ENCODE results near the gene RFX8. TPM values are rescaled to one million over a fixed set of nuclear protein-coding genes. Genes with fewer than 3 reads are reported as not detected.

Gene RFX8
- total RNA-seq, 2 experiments from 2014 or later: 0.30 to 0.90 TPM

GRCh38 chr2:101426822-101427221 lies 48.1 kb downstream of the RFX8 start:
- Mint-ChIP-seq H3K4me3 (no peak overlapping the region), H3K27ac (no peak overlapping the region), H3K9me3 (ENCODE audit: low read depth) (no peaks in the 10 kb centered on the region), H3K36me3 (ENCODE audit: low read depth) (no peaks in the 10 kb centered on the region), H3K27me3 (no peaks in the 10 kb centered on the region), H3K4me1 (no peaks in the 10 kb centered on the region)
- DNase-seq (no peak), ATAC-seq (no peak)
- ChIA-PET CTCF (interaction anchor here (1.5 kb wide), 1 partner anchor 10 kb away, joined by 3 read pairs; no protein-coding TSS in a partner anchor), POLR2A (no interaction called here)
- intact Hi-C loops (cut with DNase I, micrococcal nuclease): no loop called here

GRCh38 chr2:101420623-101421022 lies 54.3 kb downstream of the RFX8 start:
- no peak for ATAC-seq
- Mint-ChIP-seq H3K9me3 (ENCODE audit: low read depth) (no peaks in the 10 kb centered on the region), H3K27me3 (no peaks in the 10 kb centered on the region), H3K36me3 (ENCODE audit: low read depth) (no peaks in the 10 kb centered on the region), H3K4me3 (no peak overlapping the region), H3K4me1 (no peaks in the 10 kb centered on the region), H3K27ac (no peak overlapping the region)
- ChIA-PET CTCF (interaction anchor here (0.8 to 1.8 kb wide), 3 partner anchors 10 to 410 kb away, joined by 3 to 6 read pairs (median 5); no protein-coding TSS in a partner anchor), POLR2A (no interaction called here)
- intact Hi-C loops (cut with DNase I, micrococcal nuclease): no loop called here
- no peak for DNase-seq

GRCh38 chr2:101419096-101419663 lies 55.7 kb downstream of the RFX8 start:
- no peak overlapping the region for H3K27ac Mint-ChIP-seq
- no peaks in the 10 kb centered on the region for H3K9me3 Mint-ChIP-seq (ENCODE audit: low read depth)
- no peaks in the 10 kb centered on the region for H3K36me3 Mint-ChIP-seq (ENCODE audit: low read depth)
- intact Hi-C loops (cut with DNase I, micrococcal nuclease): loop anchor here (1.0 to 5.0 kb wide), 6 partner anchors 278 to 1030 kb away; partner anchors contain the start of gene MAP4K4 (in 1 of the 2)
- H3K4me1 Mint-ChIP-seq: no peaks in the 10 kb centered on the region
- ChIA-PET POLR2A (no interaction called here), CTCF (interaction anchor here (0.6 to 3.2 kb wide), 27 partner anchors 11 to 930 kb away, joined by 3 to 27 read pairs (median 4); no protein-coding TSS in a partner anchor)
- peak; percentile 75 for DNase-seq
- peak; percentile 84 for ATAC-seq
- no peaks in the 10 kb centered on the region for H3K27me3 Mint-ChIP-seq
- no peak overlapping the region for H3K4me3 Mint-ChIP-seq

GRCh38 chr2:101418460-101419095 lies 56.3 kb downstream of the RFX8 start:
- Mint-ChIP-seq H3K4me3 (no peak overlapping the region), H3K27me3 (no peaks in the 10 kb centered on the region), H3K27ac (no peak overlapping the region), H3K4me1 (no peaks in the 10 kb centered on the region), H3K36me3 (ENCODE audit: low read depth) (no peaks in the 10 kb centered on the region), H3K9me3 (ENCODE audit: low read depth) (no peaks in the 10 kb centered on the region)
- DNase-seq (no peak), ATAC-seq (no peak)
- intact Hi-C loops (cut with DNase I, micrococcal nuclease): loop anchor here (1.0 to 5.0 kb wide), 6 partner anchors 279 to 1030 kb away; partner anchors contain the start of gene MAP4K4 (in 1 of the 2)
- ChIA-PET CTCF (interaction anchor here (0.6 to 3.2 kb wide), 32 partner anchors 10 to 931 kb away, joined by 3 to 27 read pairs (median 4); no protein-coding TSS in a partner anchor), POLR2A (interaction anchor here (0.6 kb wide), 1 partner anchor 49 kb away, joined by 3 read pairs; no protein-coding TSS in a partner anchor)

- ChIA-PET CTCF (interaction anchor here (0.8 to 3.2 kb wide), 7 partner anchors 8 to 415 kb away, joined by 3 to 27 read pairs (median 3); no protein-coding TSS in a partner anchor), POLR2A (no interaction called here)
- no peaks in the 10 kb centered on the region for H3K9me3 Mint-ChIP-seq (ENCODE audit: low read depth)
- H3K4me3 Mint-ChIP-seq: no peak overlapping the region
- no peak for DNase-seq
- H3K27ac Mint-ChIP-seq: no peak overlapping the region
- no peaks in the 10 kb centered on the region for H3K27me3 Mint-ChIP-seq
- H3K36me3 Mint-ChIP-seq (ENCODE audit: low read depth): no peaks in the 10 kb centered on the region
- no peak for ATAC-seq
- H3K4me1 Mint-ChIP-seq: no peaks in the 10 kb centered on the region
- intact Hi-C loops (cut with DNase I, micrococcal nuclease): loop anchor here in 1 of 2 experiments (5.0 kb wide), 2 partner anchors 281 to 431 kb away; partner anchors contain the start of gene MAP4K4
Observed at GRCh38 chr2:101416609-101417008, 58.3 kb downstream of the RFX8 start.

- ChIA-PET POLR2A (no interaction called here), CTCF (interaction anchor here (1.1 kb wide), 1 partner anchor 15 kb away, joined by 3 read pairs; no protein-coding TSS in a partner anchor)
- Mint-ChIP-seq H3K27me3 (no peaks in the 10 kb centered on the region), H3K27ac (no peak overlapping the region), H3K4me1 (no peaks in the 10 kb centered on the region), H3K9me3 (ENCODE audit: low read depth) (no peaks in the 10 kb centered on the region), H3K36me3 (ENCODE audit: low read depth) (no peaks in the 10 kb centered on the region), H3K4me3 (no peak overlapping the region)
- intact Hi-C loops (cut with DNase I, micrococcal nuclease): loop anchor here in 1 of 2 experiments (1.0 to 5.0 kb wide), 3 partner anchors 74 to 431 kb away; partner anchors contain the start of gene MAP4K4
- ATAC-seq (no peak), DNase-seq (no peak)
Observed at GRCh38 chr2:101415884-101416283, 59.0 kb downstream of the RFX8 start.

GRCh38 chr2:101415220-101415619 lies 59.7 kb downstream of the RFX8 start:
- intact Hi-C loops (cut with DNase I, micrococcal nuclease): loop anchor here in 1 of 2 experiments (1.0 to 5.0 kb wide), 3 partner anchors 73 to 432 kb away; partner anchors contain the start of gene MAP4K4
- ATAC-seq: no peak

GRCh38 chr2:101412092-101412694 lies 62.7 kb downstream of the RFX8 start:
- no peaks in the 10 kb centered on the region for H3K27me3 Mint-ChIP-seq
- H3K9me3 Mint-ChIP-seq (ENCODE audit: low read depth): no peaks in the 10 kb centered on the region
- POLR2A ChIA-PET: no interaction called here
- H3K4me3 Mint-ChIP-seq: no peak overlapping the region
- intact Hi-C loops (cut with DNase I, micrococcal nuclease): no loop called here
- no peak for ATAC-seq
- H3K36me3 Mint-ChIP-seq (ENCODE audit: low read depth): no peaks in the 10 kb centered on the region
- H3K4me1 Mint-ChIP-seq: no peaks in the 10 kb centered on the region
- CTCF ChIA-PET: interaction anchor here (0.8 kb wide), 2 partner anchors 30 to 191 kb away, joined by 3 read pairs; no protein-coding TSS in a partner anchor
- H3K27ac Mint-ChIP-seq: no peak overlapping the region
- DNase-seq: no peak

More at GRCh38 chr2:101415220-101415619, 59.7 kb downstream of the RFX8 start:
- no peaks in the 10 kb centered on the region for H3K4me1 Mint-ChIP-seq
- H3K9me3 Mint-ChIP-seq (ENCODE audit: low read depth): no peaks in the 10 kb centered on the region
- H3K27ac Mint-ChIP-seq: no peak overlapping the region
- DNase-seq: no peak
- H3K27me3 Mint-ChIP-seq: no peaks in the 10 kb centered on the region
- CTCF ChIA-PET: no interaction called here
- H3K4me3 Mint-ChIP-seq: no peak overlapping the region
- H3K36me3 Mint-ChIP-seq (ENCODE audit: low read depth): no peaks in the 10 kb centered on the region
- POLR2A ChIA-PET: no interaction called here

GRCh38 chr2:101410746-101411145 lies 64.2 kb downstream of the RFX8 start:
- POLR2A ChIA-PET: no interaction called here

GRCh38 chr2:101410114-101410513 lies 64.8 kb downstream of the RFX8 start:
- Mint-ChIP-seq H3K4me3 (no peak overlapping the region), H3K4me1 (no peaks in the 10 kb centered on the region), H3K9me3 (ENCODE audit: low read depth) (no peaks in the 10 kb centered on the region), H3K27ac (no peak overlapping the region), H3K36me3 (ENCODE audit: low read depth) (no peaks in the 10 kb centered on the region), H3K27me3 (no peaks in the 10 kb centered on the region)
- CTCF ChIA-PET: interaction anchor here (0.8 kb wide), 1 partner anchor 170 kb away, joined by 3 read pairs; no protein-coding TSS in a partner anchor
- DNase-seq (no peak), ATAC-seq (no peak)
- intact Hi-C loops (cut with DNase I, micrococcal nuclease): no loop called here
- POLR2A ChIA-PET: no interaction called here

More at GRCh38 chr2:101410746-101411145, 64.2 kb downstream of the RFX8 start:
- H3K4me1 Mint-ChIP-seq: no peaks in the 10 kb centered on the region
- ATAC-seq (no peak), DNase-seq (no peak)
- H3K4me3 Mint-ChIP-seq: no peak overlapping the region
- no peaks in the 10 kb centered on the region for H3K9me3 Mint-ChIP-seq (ENCODE audit: low read depth)
- no peak overlapping the region for H3K27ac Mint-ChIP-seq
- no peaks in the 10 kb centered on the region for H3K27me3 Mint-ChIP-seq
- no peaks in the 10 kb centered on the region for H3K36me3 Mint-ChIP-seq (ENCODE audit: low read depth)
- intact Hi-C loops (cut with DNase I, micrococcal nuclease): no loop called here
- CTCF ChIA-PET: interaction anchor here (1.1 kb wide), 1 partner anchor 11 kb away, joined by 5 read pairs; no protein-coding TSS in a partner anchor

- ATAC-seq (no peak), DNase-seq (no peak)
- no peaks in the 10 kb centered on the region for H3K36me3 Mint-ChIP-seq (ENCODE audit: low read depth)
- ChIA-PET POLR2A (no interaction called here), CTCF (interaction anchor here (0.8 kb wide), 2 partner anchors 134 to 169 kb away, joined by 3 read pairs; no protein-coding TSS in a partner anchor)
- no peaks in the 10 kb centered on the region for H3K27me3 Mint-ChIP-seq
- intact Hi-C loops (cut with DNase I, micrococcal nuclease): no loop called here
- no peaks in the 10 kb centered on the region for H3K4me1 Mint-ChIP-seq
- no peak overlapping the region for H3K27ac Mint-ChIP-seq
- H3K9me3 Mint-ChIP-seq (ENCODE audit: low read depth): no peaks in the 10 kb centered on the region
- no peak overlapping the region for H3K4me3 Mint-ChIP-seq
Observed at GRCh38 chr2:101409699-101410098, 65.2 kb downstream of the RFX8 start.
